ENCODE data around the gene EPN3. TPM values are rescaled to one million over a fixed set of nuclear protein-coding genes. Genes with fewer than 3 reads are reported as not detected.

EPN3 gene
- total RNA-seq, 1 donor from 2014 or later = 19.9 TPM

DNA sequence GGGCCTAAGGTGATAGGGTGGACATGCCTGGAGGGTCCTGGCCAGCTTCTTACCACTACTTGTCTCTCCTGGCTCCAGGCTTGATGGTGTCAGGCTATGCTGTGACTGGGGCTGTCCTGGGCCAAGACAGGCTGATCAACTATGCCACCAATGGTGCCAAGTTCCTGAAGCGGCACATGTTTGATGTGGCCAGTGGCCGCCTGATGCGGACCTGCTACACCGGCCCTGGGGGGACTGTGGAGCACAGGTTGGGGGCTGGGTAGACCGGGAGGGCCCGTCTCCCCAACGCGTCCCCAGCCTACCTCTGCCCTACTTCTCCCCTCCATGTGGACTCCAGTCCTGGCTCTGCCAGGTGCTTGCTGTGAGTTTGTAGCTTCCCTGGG lies 18.9 kb downstream of the EPN3 start:
- TF ChIP-seq, protein P1, sequence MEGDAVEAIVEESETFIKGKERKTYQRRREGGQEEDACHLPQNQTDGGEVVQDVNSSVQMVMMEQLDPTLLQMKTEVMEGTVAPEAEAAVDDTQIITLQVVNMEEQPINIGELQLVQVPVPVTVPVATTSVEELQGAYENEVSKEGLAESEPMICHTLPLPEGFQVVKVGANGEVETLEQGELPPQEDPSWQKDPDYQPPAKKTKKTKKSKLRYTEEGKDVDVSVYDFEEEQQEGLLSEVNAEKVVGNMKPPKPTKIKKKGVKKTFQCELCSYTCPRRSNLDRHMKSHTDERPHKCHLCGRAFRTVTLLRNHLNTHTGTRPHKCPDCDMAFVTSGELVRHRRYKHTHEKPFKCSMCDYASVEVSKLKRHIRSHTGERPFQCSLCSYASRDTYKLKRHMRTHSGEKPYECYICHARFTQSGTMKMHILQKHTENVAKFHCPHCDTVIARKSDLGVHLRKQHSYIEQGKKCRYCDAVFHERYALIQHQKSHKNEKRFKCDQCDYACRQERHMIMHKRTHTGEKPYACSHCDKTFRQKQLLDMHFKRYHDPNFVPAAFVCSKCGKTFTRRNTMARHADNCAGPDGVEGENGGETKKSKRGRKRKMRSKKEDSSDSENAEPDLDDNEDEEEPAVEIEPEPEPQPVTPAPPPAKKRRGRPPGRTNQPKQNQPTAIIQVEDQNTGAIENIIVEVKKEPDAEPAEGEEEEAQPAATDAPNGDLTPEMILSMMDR (IDR thresholded peaks at IDR 0.05; ENCODE audit: borderline replicate concordance) = no peak
- intact Hi-C loops (cut with micrococcal nuclease) = loop anchor here (5.0 to 10.0 kb wide), 2 partner anchors 76 to 143 kb away; no protein-coding TSS in a partner anchor
- Histone ChIP-seq H3K4me1 (peaks cover 24% of the 10 kb centered on the region), H3K27me3 (ENCODE audit: low read depth) (peaks cover 3% of the 10 kb centered on the region), H3K36me3 (peaks cover 16% of the 10 kb centered on the region), H3K27ac (replicated peaks) (no peak overlapping the region), H3K4me3 (no peak overlapping the region), H3K9me3 (replicated peaks) (no peaks in the 10 kb centered on the region)
- no peak for DNase-seq

DNA sequence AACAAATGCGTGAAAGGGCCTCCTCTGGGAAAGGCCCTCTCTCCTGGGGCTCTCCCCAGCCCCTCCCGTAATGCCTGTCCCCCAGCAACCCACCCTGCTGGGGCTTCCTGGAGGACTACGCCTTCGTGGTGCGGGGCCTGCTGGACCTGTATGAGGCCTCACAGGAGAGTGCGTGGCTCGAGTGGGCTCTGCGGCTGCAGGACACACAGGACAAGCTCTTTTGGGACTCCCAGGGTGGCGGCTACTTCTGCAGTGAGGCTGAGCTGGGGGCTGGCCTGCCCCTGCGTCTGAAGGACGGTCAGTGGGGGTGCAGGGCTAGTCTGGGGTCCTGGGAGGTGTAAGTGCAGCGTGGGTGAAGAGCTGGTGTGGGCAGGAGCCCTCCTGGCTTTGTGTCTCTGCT lies 19.3 kb downstream of the EPN3 start:
- H3K9me3 ChIP-seq (replicated peaks) = no peaks in the 10 kb centered on the region
- peaks cover 16% of the 10 kb centered on the region for H3K36me3 ChIP-seq
- TF ChIP-seq, protein P1 (IDR thresholded peaks at IDR 0.05; ENCODE audit: borderline replicate concordance) = no peak
- no peak overlapping the region for H3K27ac ChIP-seq (replicated peaks)
- intact Hi-C loops (cut with micrococcal nuclease) = loop anchor here (5.0 to 10.0 kb wide), 2 partner anchors 75 to 143 kb away; no protein-coding TSS in a partner anchor
- H3K27me3 ChIP-seq (ENCODE audit: low read depth) = peaks cover 4% of the 10 kb centered on the region
- H3K4me1 ChIP-seq = peaks cover 19% of the 10 kb centered on the region
- no peak for DNase-seq
- no peak overlapping the region for H3K4me3 ChIP-seq

DNA sequence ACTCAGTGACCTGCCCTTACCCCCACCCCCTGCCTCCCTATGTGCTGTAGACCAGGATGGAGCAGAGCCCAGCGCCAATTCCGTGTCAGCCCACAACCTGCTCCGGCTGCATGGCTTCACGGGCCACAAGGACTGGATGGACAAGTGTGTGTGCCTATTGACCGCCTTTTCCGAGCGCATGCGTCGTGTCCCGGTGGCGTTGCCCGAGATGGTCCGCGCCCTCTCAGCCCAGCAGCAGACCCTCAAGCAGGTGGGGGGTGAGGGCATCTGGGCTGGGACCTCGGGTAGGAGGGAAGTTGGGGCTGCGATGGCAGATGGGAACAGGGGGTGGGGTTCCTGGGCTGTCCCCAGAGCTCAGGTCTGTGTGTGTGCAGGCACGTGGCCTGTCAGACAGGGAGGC lies 21.7 kb downstream of the EPN3 start:
- TF ChIP-seq, protein P1 (IDR thresholded peaks at IDR 0.05; ENCODE audit: borderline replicate concordance) = no peak
- intact Hi-C loops (cut with micrococcal nuclease) = loop anchor here (5.0 to 10.0 kb wide), 2 partner anchors 73 to 141 kb away; no protein-coding TSS in a partner anchor
- no peak for DNase-seq
- Histone ChIP-seq H3K4me3 (no peak overlapping the region), H3K27ac (replicated peaks) (no peak overlapping the region), H3K27me3 (ENCODE audit: low read depth) (peaks cover 27% of the 10 kb centered on the region), H3K36me3 (peaks cover 15% of the 10 kb centered on the region), H3K4me1 (peaks cover 14% of the 10 kb centered on the region), H3K9me3 (replicated peaks) (no peaks in the 10 kb centered on the region)

DNA sequence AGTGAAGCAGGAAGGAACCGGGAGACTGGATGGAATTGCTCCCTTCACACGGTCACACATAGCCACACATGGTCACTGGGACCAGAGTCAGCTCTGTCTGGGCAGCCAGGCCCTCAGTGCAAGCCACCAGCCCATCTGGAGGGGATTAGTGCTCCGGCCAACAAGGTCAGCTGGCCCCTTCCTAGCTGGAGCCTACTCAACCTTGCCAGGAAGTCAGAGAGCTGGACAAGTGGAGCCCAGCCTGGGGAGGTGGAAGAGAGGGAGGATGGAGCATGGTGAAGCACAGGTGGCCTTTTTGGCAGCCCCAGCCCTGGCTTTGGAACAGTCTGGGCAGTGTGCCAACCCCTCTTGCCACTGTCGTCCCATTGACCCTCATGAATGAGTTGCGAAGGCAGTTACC lies 24.3 kb downstream of the EPN3 start:
- Histone ChIP-seq H3K9me3 (replicated peaks) (no peaks in the 10 kb centered on the region), H3K27me3 (ENCODE audit: low read depth) (peaks cover 53% of the 10 kb centered on the region), H3K36me3 (peaks cover 12% of the 10 kb centered on the region), H3K4me1 (peaks cover 33% of the 10 kb centered on the region), H3K27ac (replicated peaks) (no peak overlapping the region), H3K4me3 (no peak overlapping the region)
- DNase-seq = peak; percentile 64
- TF ChIP-seq, protein P1 (IDR thresholded peaks at IDR 0.05; ENCODE audit: borderline replicate concordance) = no peak
- intact Hi-C loops (cut with micrococcal nuclease) = loop anchor here (10.0 kb wide), 1 partner anchor 138 kb away; no protein-coding TSS in a partner anchor

- Histone ChIP-seq H3K36me3 (peaks cover 12% of the 10 kb centered on the region), H3K27me3 (ENCODE audit: low read depth) (peaks cover 62% of the 10 kb centered on the region), H3K9me3 (replicated peaks) (no peaks in the 10 kb centered on the region), H3K4me3 (no peak overlapping the region), H3K4me1 (peaks cover 33% of the 10 kb centered on the region), H3K27ac (replicated peaks) (no peak overlapping the region)
- intact Hi-C loops (cut with micrococcal nuclease) = loop anchor here (10.0 kb wide), 1 partner anchor 137 kb away; no protein-coding TSS in a partner anchor
- DNase-seq = no peak
- TF ChIP-seq, protein P1 (IDR thresholded peaks at IDR 0.05; ENCODE audit: borderline replicate concordance) = no peak
Measured at GRCh38 chr17:50557630-50558029, 25.1 kb downstream of the EPN3 start.
